SW 1271 (cell line): ENCODE measurements around the gene NME8.

Experiments
- DNase-seq, 2 experiments: peaks; one replicate each; lab custom pipeline; 2025; lab: John Stamatoyannopoulos, UW

Gene NME8

GRCh38 chr7:37901236-37901827 is 52.9 kb downstream of the NME8 start:
- peak in 1 of 2 experiments; percentile 46 for DNase-seq

GRCh38 chr7:37901890-37902524 is 53.6 kb downstream of the NME8 start:
- DNase-seq: peak in 1 of 2 experiments; percentile 32

GRCh38 chr7:37908221-37908788 is 59.9 kb downstream of the NME8 start:
- no peak for DNase-seq

GRCh38 chr7:37912756-37913155 is 64.4 kb downstream of the NME8 start:
- DNase-seq: no peak

GRCh38 chr7:37915438-37915837 is 67.0 kb downstream of the NME8 start:
- DNase-seq: no peak

- DNase-seq: no peak
Observed at GRCh38 chr7:37916017-37916672, 67.7 kb downstream of the NME8 start.

GRCh38 chr7:37916673-37917660 is 68.6 kb downstream of the NME8 start, which contains the start of gene SFRP4:
SFRP4 (minus strand) TSS chr7:37916817; CDS start chr7:37916537, 280 bp downstream.
- peak; percentile 26 to 72 for DNase-seq

- no peak for DNase-seq
Observed at GRCh38 chr7:37918526-37918925, 70.1 kb downstream of the NME8 start.

- peak; percentile 58 to 86 for DNase-seq
Observed at GRCh38 chr7:37920305-37920848, 72.0 kb downstream of the NME8 start, which contains the start of gene EPDR1. EPDR1 (plus strand) TSS chr7:37920640; CDS start chr7:37920940, 300 bp downstream.

- DNase-seq: peak; percentile 10 to 58
Observed at GRCh38 chr7:37920849-37921805, 72.7 kb downstream of the NME8 start.

GRCh38 chr7:37921876-37922275 is 73.5 kb downstream of the NME8 start:
- no peak for DNase-seq

- DNase-seq: no peak
Observed at GRCh38 chr7:37923996-37924395, 75.6 kb downstream of the NME8 start.

- no peak for DNase-seq
Observed at GRCh38 chr7:37924491-37925041, 76.2 kb downstream of the NME8 start.

- DNase-seq: no peak
Observed at GRCh38 chr7:37925620-37926019, 77.2 kb downstream of the NME8 start.

- no peak for DNase-seq
Observed at GRCh38 chr7:37927773-37928444, 79.5 kb downstream of the NME8 start.

- DNase-seq: no peak
Observed at GRCh38 chr7:37928878-37929277, 80.5 kb downstream of the NME8 start.

- no peak for DNase-seq
Observed at GRCh38 chr7:37930226-37930948, 82.0 kb downstream of the NME8 start.

- DNase-seq: no peak
Observed at GRCh38 chr7:37932543-37932942, 84.1 kb downstream of the NME8 start.
